GM19468 (cell line): ENCODE data around the gene CD9.

Experiments
- ATAC-seq: cut with Tn5 transposase; IDR thresholded peaks from one replicate; pipeline ENCODE4 v1.9.1; 2021; ENCODE audit warnings: mild to moderate bottlenecking, moderate library complexity, moderate number of reproducible peaks; ENCODE audit not compliant: unreplicated experiment; ENCODE audit errors: extremely low read depth

The CD9 gene

DNA sequence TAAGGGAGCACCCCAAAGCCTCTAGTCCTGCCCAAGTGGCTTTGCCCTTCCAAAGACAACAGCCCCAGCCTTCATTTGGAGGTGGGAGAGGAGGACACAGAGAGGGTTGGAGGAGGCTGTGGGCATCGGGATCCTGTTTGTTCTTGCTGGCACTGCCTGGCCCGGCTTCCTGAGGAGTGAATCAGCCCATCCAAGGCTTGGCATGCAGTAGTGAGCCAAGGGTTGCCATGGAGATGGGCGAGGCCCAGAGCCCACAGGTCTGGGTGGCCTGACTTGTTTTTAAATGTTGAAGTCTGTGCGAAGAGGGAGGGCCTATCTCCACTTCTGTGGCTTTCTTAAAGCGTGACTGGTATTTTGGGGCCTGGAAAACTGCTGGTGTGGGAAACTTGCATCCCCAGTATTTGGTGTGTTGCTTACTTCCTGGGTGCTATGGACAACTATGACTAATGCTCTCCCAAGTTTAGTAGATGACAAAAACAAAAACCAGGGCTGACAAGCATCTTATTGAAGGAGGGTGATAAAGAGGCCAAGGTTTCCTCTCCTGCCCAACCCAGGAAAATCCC, 15.8 kb downstream of the CD9 start:
- ATAC-seq, result no peak

- ATAC-seq, result no peak
Observed at GRCh38 chr12:6216581-6216980, 16.4 kb downstream of the CD9 start.

DNA sequence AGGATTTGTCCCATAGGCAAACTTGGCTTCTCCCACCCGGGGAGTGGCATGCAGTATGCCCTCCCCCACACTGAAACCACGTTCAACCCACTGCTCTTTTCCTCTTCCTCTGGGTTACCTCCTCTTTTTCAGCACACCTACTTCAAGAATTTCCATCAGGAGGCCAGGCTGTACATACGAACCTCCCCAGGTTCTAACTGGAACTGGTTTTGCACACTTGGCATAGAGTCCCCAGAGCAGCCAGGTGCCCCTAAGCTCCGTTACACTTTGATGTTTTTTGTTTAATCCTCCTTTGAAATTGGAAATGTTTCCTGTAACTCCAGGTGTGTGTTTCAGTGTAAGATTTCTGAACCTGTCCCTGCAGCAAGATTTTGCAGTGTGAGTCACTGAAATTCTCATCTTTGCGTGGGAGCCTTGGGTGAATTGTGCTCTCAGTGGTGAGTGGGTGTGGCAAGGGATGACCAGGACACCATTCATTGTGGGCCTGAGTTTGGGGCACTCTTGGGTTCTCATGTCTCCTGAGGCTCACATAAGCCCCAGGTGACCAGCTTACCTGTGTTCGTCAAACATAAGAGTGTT, 18.2 kb downstream of the CD9 start:
- ATAC-seq, result no peak

- no peak for ATAC-seq
Observed at GRCh38 chr12:6219980-6220379, 19.8 kb downstream of the CD9 start.

GRCh38 chr12:6221146-6221545, 20.9 kb downstream of the CD9 start:
- ATAC-seq, result no peak

DNA sequence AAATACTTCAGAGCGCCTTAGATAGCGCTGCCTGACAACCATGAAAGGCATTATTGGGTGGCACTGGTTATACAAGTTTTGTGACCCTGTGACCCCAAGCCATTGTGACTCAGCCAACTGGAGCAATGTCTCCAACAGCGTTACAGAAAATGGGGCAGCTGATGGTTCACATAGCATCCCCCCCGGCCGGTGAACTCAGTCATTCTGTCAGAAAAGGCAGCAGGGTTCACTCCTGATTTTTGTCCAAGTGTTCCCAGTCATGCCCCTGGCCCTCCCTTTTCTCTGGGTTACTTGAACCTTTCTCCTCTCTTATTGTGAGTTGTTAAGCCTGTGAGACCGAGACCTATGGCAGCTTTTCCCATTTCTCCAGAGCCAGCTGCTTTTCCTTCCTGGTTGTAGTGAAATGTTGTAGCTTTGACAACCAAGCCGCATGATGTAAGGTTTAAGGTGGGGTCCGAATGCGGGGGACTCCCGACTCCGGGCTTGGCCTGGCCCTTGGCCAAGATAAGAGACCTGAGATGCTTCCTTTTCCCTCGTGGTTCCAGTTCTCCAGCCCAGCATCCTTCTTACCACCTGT, 22.0 kb downstream of the CD9 start:
- no peak for ATAC-seq

DNA sequence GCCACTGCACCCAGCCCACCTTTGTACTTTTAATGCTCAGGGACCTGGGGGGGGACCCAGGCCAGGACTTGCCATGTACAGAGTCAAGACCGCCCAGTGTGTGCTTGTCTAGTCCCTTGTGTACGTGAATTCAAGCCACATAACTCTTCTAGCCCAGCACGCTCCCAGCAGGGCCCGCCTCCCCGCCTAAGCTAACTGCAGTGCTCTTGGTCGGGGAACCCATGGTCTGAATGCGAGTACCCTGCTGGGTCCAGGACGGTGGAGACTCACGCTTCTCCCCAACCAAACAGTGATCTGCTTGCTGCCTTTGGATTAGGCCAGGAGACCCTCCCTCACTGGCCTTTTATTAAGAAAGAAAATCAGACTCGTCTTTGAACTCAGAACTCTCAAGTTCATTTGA, 23.3 kb downstream of the CD9 start:
- ATAC-seq, result no peak

GRCh38 chr12:6224550-6224949, 24.4 kb downstream of the CD9 start:
- no peak for ATAC-seq

DNA sequence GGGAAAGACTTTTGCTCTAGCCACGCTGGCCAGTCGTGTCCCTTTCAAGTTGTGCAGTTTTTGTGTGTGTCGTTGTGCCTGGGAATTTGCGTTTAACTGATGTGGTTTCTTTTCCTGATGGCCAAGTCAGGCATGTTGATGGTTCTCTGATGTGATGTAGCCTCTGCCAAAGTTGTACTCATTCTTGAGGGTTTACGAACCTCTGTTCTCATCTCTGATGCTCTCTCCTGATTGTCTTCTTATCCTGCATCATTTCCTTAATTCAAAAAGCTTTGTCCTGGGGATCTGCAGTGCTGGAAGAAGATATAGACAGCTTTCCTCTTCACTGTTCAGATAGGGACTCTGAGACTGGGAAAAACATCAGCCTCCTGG, 25.4 kb downstream of the CD9 start:
- no peak for ATAC-seq

- ATAC-seq, result no peak
Observed at GRCh38 chr12:6226002-6226678, 25.9 kb downstream of the CD9 start.

GRCh38 chr12:6226679-6227051, 26.5 kb downstream of the CD9 start:
- no peak for ATAC-seq

DNA sequence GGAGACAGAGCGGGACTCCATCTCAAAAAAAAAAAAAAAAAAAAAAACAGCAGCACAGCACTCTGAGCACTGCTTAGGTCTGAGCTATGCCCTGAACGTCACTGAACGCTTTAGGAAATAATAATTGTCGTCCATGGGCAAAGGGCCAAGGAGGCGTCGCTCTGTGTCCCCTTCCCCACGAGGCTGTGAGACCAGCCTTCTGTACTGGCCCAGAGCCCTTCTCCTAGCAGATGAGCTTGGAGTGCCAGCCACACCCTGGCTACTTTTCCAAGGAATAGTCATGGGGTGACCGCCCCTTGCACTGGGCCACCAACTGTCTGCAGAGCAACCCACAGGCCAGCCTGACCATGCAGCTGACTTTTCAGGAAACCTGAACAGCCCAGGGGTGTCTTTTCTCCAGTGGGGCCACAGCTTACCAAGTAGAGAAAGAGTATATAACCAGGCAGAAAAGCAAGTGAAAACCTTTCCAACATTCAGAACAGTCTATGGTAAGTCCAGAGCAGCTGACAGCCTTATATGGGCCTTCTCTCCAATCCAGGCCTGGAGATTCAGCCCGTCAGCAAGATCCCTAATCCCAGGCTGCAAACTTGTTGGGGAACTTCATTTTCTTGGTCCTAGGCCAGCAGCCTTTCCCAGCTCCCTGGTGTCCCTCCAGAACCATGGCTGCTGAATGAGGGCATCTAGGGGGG, 28.5 kb downstream of the CD9 start:
- ATAC-seq, result no peak

- no peak for ATAC-seq
Observed at GRCh38 chr12:6229224-6230218, 29.3 kb downstream of the CD9 start.

- no peak for ATAC-seq
Observed at GRCh38 chr12:6230321-6231110, 30.3 kb downstream of the CD9 start.

- ATAC-seq, result no peak
Observed at GRCh38 chr12:6231359-6232268, 31.4 kb downstream of the CD9 start.

- ATAC-seq, result no peak
Observed at GRCh38 chr12:6233121-6233971, 33.1 kb downstream of the CD9 start.

DNA sequence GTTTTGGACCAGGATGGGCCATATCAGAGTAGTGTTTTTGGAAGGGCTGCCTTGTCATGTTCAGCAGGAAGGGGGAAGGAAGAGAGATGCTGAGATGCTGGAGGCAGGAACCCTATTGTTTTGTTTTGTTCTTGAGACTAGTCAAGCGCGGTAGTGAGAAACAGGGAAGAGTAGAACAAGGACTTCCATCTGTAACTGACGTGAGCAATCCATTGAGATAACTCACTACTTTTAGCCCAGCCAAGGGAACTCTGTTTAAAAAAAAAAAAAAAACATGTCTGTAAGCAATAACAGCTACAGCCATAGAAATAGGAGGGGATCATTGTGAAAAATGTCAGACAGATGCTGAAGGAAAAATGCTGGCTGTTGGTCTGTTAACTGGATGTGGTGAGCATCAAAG, 34.0 kb downstream of the CD9 start:
- ATAC-seq, result no peak
